HG03354 (cell line): ENCODE results near the gene KIR2DL1.
"Not testable (repeated sequence)": the region's sequence is repeated elsewhere in the genome, so short reads cannot be mapped to it uniquely, and the experiment has no call there.

Experiments used
- ATAC-seq: cut with Tn5 transposase; IDR thresholded peaks from one replicate; pipeline ENCODE4 v1.9.1; 2021; ENCODE audit warnings: mild to moderate bottlenecking; ENCODE audit not compliant: unreplicated experiment, poor library complexity, severe bottlenecking

The KIR2DL1 gene

DNA sequence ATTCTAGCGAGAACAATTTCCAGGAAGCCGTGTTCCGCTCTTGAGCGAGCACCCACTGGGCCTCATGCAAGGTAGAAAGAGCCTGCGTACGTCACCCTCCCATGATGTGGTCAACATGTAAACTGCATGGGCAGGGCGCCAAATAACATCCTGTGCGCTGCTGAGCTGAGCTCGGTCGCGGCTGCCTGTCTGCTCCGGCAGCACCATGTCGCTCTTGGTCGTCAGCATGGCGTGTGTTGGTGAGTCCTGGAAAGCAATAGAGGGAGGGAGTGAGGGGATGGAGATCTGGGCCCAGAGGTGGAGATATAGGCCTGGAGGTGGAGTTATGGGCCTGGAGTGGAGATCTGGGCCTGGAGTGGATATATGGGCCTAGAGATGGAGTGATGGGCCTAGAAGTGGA, at the start of gene KIR2DL1:
Gene KIR2DL1, plus strand, starts transcription at position 148 of the 400 bp plus-strand sequence. Its CDS starts 58 bp downstream, at position 206.
- ATAC-seq, result not testable (repeated sequence)

GRCh38 chr19:54724142-54724541, 45.5 kb upstream of the KIR2DL1 start, which contains the start of gene KIR3DL3:
Gene KIR3DL3 (plus strand): TSS chr19:54724442. CDS start chr19:54724497, 55 bp downstream.
- ATAC-seq, result no peak

DNA sequence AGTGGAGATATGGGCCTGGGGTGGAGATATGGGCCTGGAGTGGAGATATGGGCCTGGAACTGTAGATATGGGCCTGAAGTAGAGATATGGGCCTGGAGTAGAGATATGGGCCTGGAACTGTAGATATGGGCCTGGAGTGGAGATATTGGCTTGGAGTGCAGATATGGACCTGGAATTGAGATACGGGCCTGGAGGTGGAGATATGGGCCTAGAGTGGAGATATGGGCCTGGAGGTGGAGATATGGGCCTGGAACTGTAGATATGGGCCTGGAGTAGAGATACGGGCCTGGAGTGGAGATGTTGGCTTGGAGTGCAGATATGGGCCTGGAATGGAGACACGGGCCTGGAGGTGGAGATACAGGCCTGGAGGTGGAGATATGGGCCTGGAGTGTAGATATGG, 44.9 kb upstream of the KIR2DL1 start:
- ATAC-seq, result no peak

DNA sequence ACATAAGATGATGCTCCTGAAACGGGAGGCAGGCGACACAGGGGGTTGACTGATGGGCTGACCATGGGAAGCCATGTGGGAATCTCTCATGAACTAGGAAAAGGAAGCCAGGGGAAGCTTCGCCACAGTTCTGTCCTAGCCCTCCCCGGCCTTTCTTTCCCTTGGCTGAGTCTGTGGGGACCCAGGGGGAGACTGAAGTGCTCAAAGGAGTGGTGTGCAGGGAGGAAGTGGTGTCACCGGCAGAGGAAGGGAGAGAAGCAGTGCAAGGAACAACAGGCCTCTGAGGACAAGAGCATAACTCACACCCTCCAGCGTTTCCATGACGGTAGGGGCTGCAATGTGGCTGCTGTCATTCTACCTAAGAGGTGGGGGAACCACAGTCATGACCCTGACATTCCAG, 44.3 kb upstream of the KIR2DL1 start:
- no peak for ATAC-seq

DNA sequence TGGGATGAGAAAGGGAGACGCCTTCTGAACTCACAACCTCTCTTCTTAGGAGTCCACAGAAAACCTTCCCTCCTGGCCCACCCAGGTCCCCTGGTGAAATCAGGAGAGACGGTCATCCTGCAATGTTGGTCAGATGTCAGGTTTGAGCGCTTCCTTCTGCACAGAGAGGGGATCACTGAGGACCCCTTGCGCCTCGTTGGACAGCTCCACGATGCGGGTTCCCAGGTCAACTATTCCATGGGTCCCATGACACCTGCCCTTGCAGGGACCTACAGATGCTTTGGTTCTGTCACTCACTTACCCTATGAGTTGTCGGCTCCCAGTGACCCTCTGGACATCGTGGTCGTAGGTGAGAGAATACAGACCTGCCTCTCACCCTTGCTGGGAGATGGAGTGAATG, 42.0 kb upstream of the KIR2DL1 start:
- no peak for ATAC-seq

GRCh38 chr19:54728167-54728566, 41.4 kb upstream of the KIR2DL1 start:
- no peak for ATAC-seq

GRCh38 chr19:54729416-54730188, 40.0 kb upstream of the KIR2DL1 start:
- no peak for ATAC-seq

DNA sequence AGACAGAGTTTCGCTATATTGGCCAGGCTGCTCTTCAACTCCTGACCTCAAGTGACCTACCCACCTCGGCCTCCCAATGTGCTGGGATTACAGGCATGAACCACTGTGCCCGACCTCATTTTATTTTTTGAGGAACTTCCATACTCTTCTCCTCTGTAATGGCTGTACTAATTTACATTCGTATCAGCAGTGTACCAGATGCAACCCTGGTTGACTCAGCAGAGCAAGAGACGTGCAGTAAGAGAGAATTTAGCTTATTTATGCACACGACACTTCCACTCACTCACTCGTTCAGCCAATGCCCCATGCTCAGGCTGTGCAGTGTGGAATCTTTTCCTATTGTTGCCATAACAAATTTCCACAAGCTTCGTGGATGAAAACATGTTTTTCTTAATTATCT, 38.4 kb upstream of the KIR2DL1 start:
- no peak for ATAC-seq

DNA sequence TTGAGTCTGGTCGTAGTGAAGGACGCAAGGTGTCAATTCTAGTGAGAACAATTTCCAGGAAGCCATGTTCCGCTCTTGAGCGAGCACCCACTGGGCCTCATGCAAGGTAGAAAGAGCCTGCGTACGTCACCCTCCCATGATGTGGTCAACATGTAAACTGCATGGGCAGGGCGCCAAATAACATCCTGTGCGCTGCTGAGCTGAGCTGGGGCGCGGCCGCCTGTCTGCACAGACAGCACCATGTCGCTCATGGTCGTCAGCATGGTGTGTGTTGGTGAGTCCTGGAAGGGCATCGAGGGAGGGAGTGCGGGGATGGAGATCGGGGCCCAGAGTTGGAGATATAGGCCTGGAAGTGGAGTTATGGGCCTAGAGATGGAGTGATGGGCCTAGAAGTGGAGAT, 31.3 kb upstream of the KIR2DL1 start, which contains the start of gene KIR2DL3:
Gene KIR2DL3, plus strand, starts transcription at position 208 of the 400 bp plus-strand sequence. Its CDS starts 33 bp downstream, at position 241.
- not testable (repeated sequence) for ATAC-seq

GRCh38 chr19:54738715-54739114, 30.9 kb upstream of the KIR2DL1 start:
- no peak for ATAC-seq

GRCh38 chr19:54739587-54740497, 29.8 kb upstream of the KIR2DL1 start:
- ATAC-seq, result no peak

DNA sequence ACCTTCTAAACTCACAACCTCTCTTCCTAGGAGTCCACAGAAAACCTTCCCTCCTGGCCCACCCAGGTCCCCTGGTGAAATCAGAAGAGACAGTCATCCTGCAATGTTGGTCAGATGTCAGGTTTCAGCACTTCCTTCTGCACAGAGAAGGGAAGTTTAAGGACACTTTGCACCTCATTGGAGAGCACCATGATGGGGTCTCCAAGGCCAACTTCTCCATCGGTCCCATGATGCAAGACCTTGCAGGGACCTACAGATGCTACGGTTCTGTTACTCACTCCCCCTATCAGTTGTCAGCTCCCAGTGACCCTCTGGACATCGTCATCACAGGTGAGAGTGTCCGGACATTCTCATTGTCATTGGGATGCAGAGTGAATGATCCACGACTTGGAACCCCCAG, 27.6 kb upstream of the KIR2DL1 start:
- ATAC-seq, result not testable (repeated sequence)

DNA sequence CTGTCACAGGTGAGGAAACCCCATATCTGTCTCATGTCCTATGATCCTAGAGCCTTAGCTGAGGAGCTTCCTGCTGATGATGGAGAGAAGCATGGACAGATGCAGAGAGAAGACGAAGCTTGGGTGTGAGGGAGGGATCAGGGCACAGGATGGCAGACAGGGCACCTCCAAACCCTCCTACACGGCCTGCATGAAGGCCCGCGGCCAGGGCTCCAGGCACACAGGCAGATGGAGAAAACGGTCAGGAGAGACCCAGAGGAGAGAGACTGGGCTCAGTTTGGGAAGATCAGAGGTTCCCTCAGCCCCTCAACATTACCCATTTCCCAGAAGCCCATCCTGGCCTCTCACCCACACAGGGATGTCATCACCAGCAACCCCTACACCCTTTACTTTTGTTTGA, 25.5 kb upstream of the KIR2DL1 start:
- not testable (repeated sequence) for ATAC-seq

- ATAC-seq, result not testable (repeated sequence)
These were observed 21.8 kb upstream of the KIR2DL1 start for GRCh38 chr19:54747614-54748322.

DNA sequence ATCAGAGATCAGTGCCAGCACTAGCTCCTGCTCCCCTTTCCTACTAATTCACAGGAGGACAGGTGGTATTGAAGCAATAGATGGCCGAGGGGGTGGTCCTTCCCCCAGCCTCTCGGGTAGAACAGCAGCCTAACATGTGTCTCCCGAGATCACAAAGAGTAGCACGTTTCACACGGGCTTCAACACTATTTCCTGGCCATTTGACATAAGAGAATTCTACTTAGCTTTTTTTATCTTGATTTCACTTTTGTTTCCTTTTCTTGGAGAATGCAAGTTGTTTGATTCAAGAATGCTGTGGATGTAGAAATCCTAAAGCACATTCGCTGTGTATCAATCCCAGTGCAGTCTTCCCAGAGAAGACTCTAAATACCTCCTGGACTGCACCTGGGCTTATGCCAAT, 19.3 kb upstream of the KIR2DL1 start:
- ATAC-seq, result not testable (repeated sequence)

DNA sequence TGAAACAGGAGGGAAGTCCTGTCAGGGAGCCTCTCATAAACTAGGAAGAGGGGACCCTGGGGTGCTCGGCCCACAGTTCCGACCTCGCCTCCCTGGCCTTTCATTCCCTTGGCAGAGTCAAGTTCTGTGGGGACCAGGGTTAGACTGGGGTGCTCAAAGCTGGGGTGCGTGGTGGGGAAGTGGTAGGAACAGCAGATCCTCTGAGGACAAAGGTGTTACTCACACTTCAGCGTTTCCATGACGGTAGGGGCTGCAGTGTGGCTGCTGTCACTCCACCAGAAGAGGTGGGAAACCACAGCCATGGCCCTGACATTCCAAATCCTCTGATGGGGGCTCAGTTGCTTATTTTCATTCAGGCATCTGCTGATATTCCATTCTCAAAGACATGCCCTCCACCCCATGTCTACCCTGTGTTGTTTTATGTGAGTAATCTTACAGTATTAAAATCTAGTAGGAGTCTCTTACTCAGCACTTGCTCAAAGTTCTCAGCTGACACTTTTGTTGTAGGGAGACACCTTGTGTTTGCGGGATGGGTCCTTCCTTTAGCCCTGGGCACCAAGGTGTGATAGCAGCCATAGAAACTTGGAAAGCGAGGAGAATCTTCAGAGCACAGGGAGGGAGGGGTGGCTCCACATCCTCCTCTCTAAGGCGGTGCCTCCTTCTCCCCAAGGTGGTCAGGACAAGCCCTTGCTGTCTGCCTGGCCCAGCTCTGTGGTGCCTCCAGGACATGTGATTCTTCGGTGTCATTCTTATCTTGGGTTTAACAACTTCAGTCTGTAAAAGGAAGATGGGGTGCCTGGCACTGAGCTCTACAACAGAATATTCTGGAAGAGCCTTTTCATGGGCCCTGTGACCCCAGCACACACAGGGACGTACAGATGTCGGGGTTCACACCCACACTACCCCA, 13.1 kb upstream of the KIR2DL1 start:
- not testable (repeated sequence) for ATAC-seq

GRCh38 chr19:54758577-54758976, 11.0 kb upstream of the KIR2DL1 start:
- ATAC-seq, result not testable (repeated sequence)

GRCh38 chr19:54764219-54764618, 5.4 kb upstream of the KIR2DL1 start:
- ATAC-seq, result not testable (repeated sequence)

DNA sequence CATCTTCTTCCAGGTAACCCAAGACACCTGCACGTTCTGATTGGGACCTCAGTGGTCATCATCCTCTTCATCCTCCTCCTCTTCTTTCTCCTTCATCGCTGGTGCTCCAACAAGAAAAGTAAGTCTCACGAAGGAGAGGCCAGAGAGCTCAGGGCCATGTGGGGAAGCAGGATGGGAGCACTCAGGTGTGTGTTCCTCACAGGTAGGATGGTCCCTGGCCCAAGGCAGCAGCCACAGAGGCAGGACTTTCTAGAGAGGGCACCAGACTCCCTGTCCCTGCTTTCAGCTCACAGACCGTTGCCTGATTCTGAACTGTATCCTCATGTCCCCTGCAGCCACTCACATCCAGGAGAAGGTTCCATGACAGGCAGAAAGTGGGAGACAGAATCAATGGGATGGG, 3.1 kb upstream of the KIR2DL1 start:
- not testable (repeated sequence) for ATAC-seq
